Stimulated activated memory B cell treated with anti-CD40 and anti-IgM and Interleukin-4, amounts not matched to agents 10 μg/mL and 1 μg/mL and 100 μg/mL, for 72 hours (primary cell): ENCODE data around the gene AHI1.
"Not testable (repeated sequence)": the region's sequence is repeated elsewhere in the genome, so short reads cannot be mapped to it uniquely, and the experiment has no call there.

Experiments
- ATAC-seq: fragments of 150-1000 bp; cut with Tn5 transposase; 2 replicates; pipeline ENCODE4 v1.10.0; 2021
- H3K27ac Mint-ChIP-seq: one replicate; pipeline ENCODE4 v1.8.0; 2022; ENCODE audit warnings: mild to moderate bottlenecking, mixed read lengths
- H3K27me3 Mint-ChIP-seq: one replicate; pipeline ENCODE4 v1.8.0; 2022; ENCODE audit warnings: mixed read lengths
- H3K36me3 Mint-ChIP-seq: one replicate; pipeline ENCODE4 v1.8.0; 2022; ENCODE audit warnings: mixed read lengths
- H3K4me1 Mint-ChIP-seq: one replicate; pipeline ENCODE4 v1.8.0; 2022; ENCODE audit warnings: mixed read lengths
- H3K4me3 Mint-ChIP-seq: one replicate; pipeline ENCODE4 v1.8.0; 2022; ENCODE audit warnings: mild to moderate bottlenecking, moderate library complexity, mixed read lengths
- H3K9me3 Mint-ChIP-seq: one replicate; pipeline ENCODE4 v1.8.0; 2022; ENCODE audit warnings: mixed read lengths

The AHI1 gene

GRCh38 chr6:135397172-135397952 is 100.2 kb downstream of the AHI1 start:
- no peaks in the 10 kb centered on the region for H3K9me3 Mint-ChIP-seq
- H3K27ac Mint-ChIP-seq, result no peak overlapping the region
- no peaks in the 10 kb centered on the region for H3K4me1 Mint-ChIP-seq
- ATAC-seq, result no peak
- H3K27me3 Mint-ChIP-seq, result no peaks in the 10 kb centered on the region
- H3K36me3 Mint-ChIP-seq, result peaks cover 15% of the 10 kb centered on the region
- no peak overlapping the region for H3K4me3 Mint-ChIP-seq

- H3K36me3 Mint-ChIP-seq, result peaks cover 8% of the 10 kb centered on the region
- H3K4me3 Mint-ChIP-seq, result no peak overlapping the region
- ATAC-seq, result no peak
- H3K9me3 Mint-ChIP-seq, result no peaks in the 10 kb centered on the region
- no peaks in the 10 kb centered on the region for H3K4me1 Mint-ChIP-seq
- no peaks in the 10 kb centered on the region for H3K27me3 Mint-ChIP-seq
- H3K27ac Mint-ChIP-seq, result no peak overlapping the region
Measured at GRCh38 chr6:135395136-135395535, 102.4 kb downstream of the AHI1 start.

DNA sequence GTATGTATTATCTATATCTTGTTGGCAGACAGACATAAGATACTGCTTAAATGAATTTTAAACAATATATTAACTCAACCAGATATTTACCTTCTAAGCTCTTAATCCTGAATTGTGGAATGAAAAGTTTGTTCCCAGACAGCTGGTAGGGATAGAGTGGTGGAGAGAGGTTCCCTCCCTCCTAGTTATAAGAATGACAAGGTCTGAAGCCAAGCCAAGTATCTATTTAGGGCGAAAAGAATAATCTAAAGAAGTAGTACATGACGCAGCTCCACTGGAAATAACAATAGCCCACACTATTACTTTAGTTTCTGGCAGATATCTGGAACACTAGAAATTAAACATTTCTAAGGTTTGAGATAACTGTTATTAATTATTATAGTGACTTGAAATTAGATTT is 104.3 kb downstream of the AHI1 start:
- no peaks in the 10 kb centered on the region for H3K9me3 Mint-ChIP-seq
- H3K27ac Mint-ChIP-seq, result no peak overlapping the region
- H3K4me3 Mint-ChIP-seq, result no peak overlapping the region
- no peaks in the 10 kb centered on the region for H3K4me1 Mint-ChIP-seq
- ATAC-seq, result no peak
- H3K36me3 Mint-ChIP-seq, result peaks cover 13% of the 10 kb centered on the region
- H3K27me3 Mint-ChIP-seq, result no peaks in the 10 kb centered on the region

DNA sequence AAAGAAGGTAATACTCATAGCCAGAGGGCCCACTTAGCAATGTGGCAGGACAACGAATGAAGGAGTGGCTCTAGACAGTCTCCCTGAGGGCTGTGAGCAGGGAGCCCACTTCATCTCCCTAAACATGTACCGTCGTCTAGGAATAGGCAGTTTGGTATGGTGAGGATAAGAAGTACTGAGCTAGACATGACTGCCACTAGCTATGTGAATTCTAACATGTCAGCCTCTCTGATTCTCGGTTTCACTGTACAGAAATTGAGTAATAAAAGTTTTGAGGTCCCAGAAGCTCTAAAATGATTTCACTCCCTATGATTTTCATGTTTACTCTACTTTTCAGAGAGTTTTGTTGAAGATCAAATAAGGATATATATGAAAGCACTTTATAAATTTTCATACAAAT is 107.1 kb downstream of the AHI1 start:
- no peaks in the 10 kb centered on the region for H3K4me1 Mint-ChIP-seq
- no peak overlapping the region for H3K4me3 Mint-ChIP-seq
- peaks cover 17% of the 10 kb centered on the region for H3K36me3 Mint-ChIP-seq
- H3K27ac Mint-ChIP-seq, result no peak overlapping the region
- H3K9me3 Mint-ChIP-seq, result no peaks in the 10 kb centered on the region
- no peak for ATAC-seq
- no peaks in the 10 kb centered on the region for H3K27me3 Mint-ChIP-seq

DNA sequence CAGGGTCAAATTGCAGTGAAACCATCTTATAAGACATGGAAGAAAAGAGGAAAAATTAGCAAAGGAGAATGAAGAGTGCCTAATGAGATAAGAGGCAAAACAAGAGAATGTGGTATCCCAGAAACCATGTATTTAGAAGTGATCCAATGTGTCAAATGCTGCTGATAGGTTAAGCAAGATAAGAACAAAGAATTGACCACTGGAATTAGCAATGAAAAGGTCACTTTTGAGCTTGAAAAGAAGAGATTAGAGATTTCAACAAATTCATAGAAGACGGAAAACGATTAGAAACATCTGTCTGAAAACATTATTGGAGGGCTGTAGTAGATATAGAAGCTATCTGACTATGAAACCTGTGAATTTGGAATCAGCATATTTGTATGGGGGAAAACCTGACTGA is 112.2 kb downstream of the AHI1 start:
- Mint-ChIP-seq H3K4me3 (no peak overlapping the region), H3K9me3 (no peaks in the 10 kb centered on the region), H3K27ac (no peak overlapping the region), H3K27me3 (no peaks in the 10 kb centered on the region), H3K36me3 (peaks cover 9% of the 10 kb centered on the region), H3K4me1 (no peaks in the 10 kb centered on the region)
- no peak for ATAC-seq

GRCh38 chr6:135383766-135384165 is 113.8 kb downstream of the AHI1 start:
- ATAC-seq, result no peak
- H3K4me3 Mint-ChIP-seq, result no peak overlapping the region
- no peaks in the 10 kb centered on the region for H3K9me3 Mint-ChIP-seq
- no peaks in the 10 kb centered on the region for H3K27me3 Mint-ChIP-seq
- no peaks in the 10 kb centered on the region for H3K4me1 Mint-ChIP-seq
- H3K36me3 Mint-ChIP-seq, result peaks cover 7% of the 10 kb centered on the region
- H3K27ac Mint-ChIP-seq, result no peak overlapping the region

DNA sequence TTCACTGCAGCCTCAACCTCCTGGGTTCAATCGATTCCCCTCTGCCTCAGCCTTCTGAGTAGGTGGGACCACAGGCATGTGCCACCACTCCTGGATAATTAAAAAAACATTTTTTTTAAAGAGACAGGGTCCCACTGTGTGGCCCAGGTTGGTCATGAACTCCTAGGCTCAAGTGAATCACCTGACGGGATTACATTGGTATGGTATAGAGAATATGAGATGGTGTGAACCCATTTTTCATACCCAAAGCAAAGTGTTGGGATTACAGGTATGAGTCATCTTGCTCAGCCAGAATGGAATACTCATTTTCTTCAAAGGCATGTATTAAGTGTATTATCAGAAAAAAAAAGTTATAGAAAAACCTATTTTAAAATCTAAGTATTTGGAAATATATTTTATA is 114.2 kb downstream of the AHI1 start:
- no peak for ATAC-seq
- no peaks in the 10 kb centered on the region for H3K9me3 Mint-ChIP-seq
- H3K36me3 Mint-ChIP-seq, result peaks cover 4% of the 10 kb centered on the region
- no peaks in the 10 kb centered on the region for H3K4me1 Mint-ChIP-seq
- H3K27ac Mint-ChIP-seq, result no peak overlapping the region
- H3K4me3 Mint-ChIP-seq, result no peak overlapping the region
- no peaks in the 10 kb centered on the region for H3K27me3 Mint-ChIP-seq

DNA sequence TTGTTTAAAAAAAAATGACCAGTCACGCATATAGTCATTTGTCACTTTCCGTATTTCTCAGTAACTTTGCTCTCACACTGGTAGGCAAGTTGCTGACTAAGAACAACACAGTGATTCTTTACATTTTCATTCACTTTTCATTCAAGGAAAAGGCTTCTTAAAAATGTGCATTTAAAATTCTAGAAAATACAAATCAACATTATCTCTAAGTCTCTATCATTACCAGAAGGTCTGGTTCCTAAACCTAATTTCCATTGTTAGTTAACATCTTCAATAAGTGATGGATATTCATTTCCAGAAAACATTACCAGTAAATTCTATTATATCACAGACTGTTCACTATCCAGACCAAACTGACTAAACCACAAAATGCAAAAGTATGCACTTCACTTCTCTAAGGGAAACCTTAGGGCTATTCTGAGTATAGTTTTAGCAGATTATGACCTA is 115.3 kb downstream of the AHI1 start:
- H3K36me3 Mint-ChIP-seq, result no peaks in the 10 kb centered on the region
- no peak overlapping the region for H3K27ac Mint-ChIP-seq
- no peak overlapping the region for H3K4me3 Mint-ChIP-seq
- H3K9me3 Mint-ChIP-seq, result no peaks in the 10 kb centered on the region
- no peak for ATAC-seq
- no peaks in the 10 kb centered on the region for H3K4me1 Mint-ChIP-seq
- no peaks in the 10 kb centered on the region for H3K27me3 Mint-ChIP-seq

DNA sequence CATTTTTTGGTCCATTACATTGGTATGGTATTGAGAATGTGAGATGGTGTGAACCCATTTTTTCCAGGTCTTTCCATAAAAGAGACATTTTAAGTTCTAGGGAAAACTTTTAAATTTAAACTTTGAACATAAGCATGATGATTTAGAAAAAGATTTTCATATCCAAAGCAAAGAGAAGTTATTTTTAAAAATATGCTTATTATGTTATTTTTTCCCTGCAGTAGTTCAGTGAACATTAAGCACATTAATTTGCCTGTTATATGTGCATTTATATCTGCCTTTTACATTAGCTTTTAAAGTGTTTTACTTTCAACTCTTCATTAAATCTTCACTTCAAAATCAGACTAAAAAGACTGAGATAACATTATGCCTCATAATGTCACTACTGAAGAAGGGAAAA is 116.7 kb downstream of the AHI1 start:
- ATAC-seq, result no peak
- Mint-ChIP-seq H3K27me3 (no peaks in the 10 kb centered on the region), H3K27ac (no peak overlapping the region), H3K9me3 (no peaks in the 10 kb centered on the region), H3K4me1 (no peaks in the 10 kb centered on the region), H3K36me3 (no peaks in the 10 kb centered on the region), H3K4me3 (no peak overlapping the region)

DNA sequence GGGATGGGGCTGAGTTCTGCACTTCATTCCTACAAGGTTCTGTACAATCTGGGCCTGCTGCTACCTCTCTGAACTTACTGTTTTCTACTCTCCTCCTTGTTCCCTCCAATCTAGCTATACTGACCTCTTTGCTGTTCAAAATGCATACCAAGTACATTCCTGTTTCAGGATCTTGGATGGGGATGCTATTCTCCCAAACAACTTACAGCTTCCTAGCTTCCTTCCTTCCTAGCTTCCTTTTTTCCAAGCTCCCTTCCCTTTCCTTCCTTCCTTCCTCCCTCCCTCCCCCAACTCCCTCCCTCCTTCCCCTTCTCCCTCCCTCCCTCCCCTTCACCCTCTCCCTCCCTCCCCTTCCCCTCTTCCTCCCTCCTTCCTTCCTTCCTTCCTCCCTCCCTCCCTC is 117.9 kb downstream of the AHI1 start:
- no peaks in the 10 kb centered on the region for H3K4me1 Mint-ChIP-seq
- H3K4me3 Mint-ChIP-seq, result no peak overlapping the region
- no peaks in the 10 kb centered on the region for H3K9me3 Mint-ChIP-seq
- no peak overlapping the region for H3K27ac Mint-ChIP-seq
- H3K27me3 Mint-ChIP-seq, result no peaks in the 10 kb centered on the region
- no peaks in the 10 kb centered on the region for H3K36me3 Mint-ChIP-seq
- ATAC-seq, result no peak

GRCh38 chr6:135372758-135373157 is 124.8 kb downstream of the AHI1 start:
- ATAC-seq, result no peak
- H3K4me1 Mint-ChIP-seq, result no peaks in the 10 kb centered on the region
- peaks cover 38% of the 10 kb centered on the region for H3K36me3 Mint-ChIP-seq
- no peaks in the 10 kb centered on the region for H3K27me3 Mint-ChIP-seq
- no peak overlapping the region for H3K27ac Mint-ChIP-seq
- H3K9me3 Mint-ChIP-seq, result peaks cover 12% of the 10 kb centered on the region
- H3K4me3 Mint-ChIP-seq, result no peak overlapping the region

GRCh38 chr6:135363622-135364021 is 133.9 kb downstream of the AHI1 start:
- not testable (repeated sequence) for H3K27ac Mint-ChIP-seq, H3K4me1 Mint-ChIP-seq, ATAC-seq, H3K27me3 Mint-ChIP-seq, H3K4me3 Mint-ChIP-seq
- H3K36me3 Mint-ChIP-seq, result peaks cover 23% of the 10 kb centered on the region
- H3K9me3 Mint-ChIP-seq, result peaks cover 28% of the 10 kb centered on the region

DNA sequence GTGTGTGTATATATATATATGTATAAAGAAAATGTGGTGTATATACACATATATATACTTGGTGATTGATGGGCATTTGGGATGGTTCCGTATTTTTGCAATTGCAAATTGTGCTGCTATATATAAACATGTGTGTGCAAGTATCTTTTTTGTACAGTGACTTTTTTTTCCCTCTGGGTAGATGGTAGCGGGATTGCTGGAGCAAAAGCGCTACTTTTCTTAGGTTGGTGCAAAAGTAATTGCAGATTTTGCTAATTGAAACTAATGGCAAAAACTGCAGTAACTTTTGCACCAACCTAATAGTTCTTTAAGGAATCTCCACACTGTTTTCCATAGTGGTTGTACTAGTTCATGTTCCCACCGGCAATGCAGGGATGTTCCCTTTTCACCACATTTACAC is 135.4 kb downstream of the AHI1 start:
- no peaks in the 10 kb centered on the region for H3K4me1 Mint-ChIP-seq
- H3K27me3 Mint-ChIP-seq, result no peaks in the 10 kb centered on the region
- no peak overlapping the region for H3K4me3 Mint-ChIP-seq
- H3K27ac Mint-ChIP-seq, result no peak overlapping the region
- H3K36me3 Mint-ChIP-seq, result peaks cover 10% of the 10 kb centered on the region
- ATAC-seq, result no peak
- peaks cover 21% of the 10 kb centered on the region for H3K9me3 Mint-ChIP-seq

DNA sequence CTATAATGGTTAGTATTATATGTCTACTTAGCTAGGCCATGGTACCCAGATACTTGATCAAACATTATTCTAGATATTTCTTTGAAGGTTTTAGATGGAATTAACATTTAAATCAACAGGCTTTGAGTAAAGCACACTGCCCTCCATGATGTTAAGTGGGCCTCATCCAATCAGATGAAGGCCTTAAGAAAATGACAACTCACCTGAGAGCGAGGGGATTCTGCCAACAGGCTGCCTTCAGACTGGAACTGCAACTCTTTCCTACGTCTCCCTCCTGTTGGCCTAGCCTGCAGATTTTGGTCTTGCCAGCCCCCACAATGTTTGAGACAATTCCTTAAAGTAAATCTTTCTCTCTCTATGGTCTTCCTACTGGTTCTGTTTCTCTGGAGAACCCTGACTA is 137.3 kb downstream of the AHI1 start:
- Mint-ChIP-seq H3K27me3 (no peaks in the 10 kb centered on the region), H3K27ac (no peak overlapping the region), H3K36me3 (peaks cover 7% of the 10 kb centered on the region), H3K4me3 (no peak overlapping the region), H3K4me1 (no peaks in the 10 kb centered on the region), H3K9me3 (peaks cover 10% of the 10 kb centered on the region)
- ATAC-seq, result no peak

DNA sequence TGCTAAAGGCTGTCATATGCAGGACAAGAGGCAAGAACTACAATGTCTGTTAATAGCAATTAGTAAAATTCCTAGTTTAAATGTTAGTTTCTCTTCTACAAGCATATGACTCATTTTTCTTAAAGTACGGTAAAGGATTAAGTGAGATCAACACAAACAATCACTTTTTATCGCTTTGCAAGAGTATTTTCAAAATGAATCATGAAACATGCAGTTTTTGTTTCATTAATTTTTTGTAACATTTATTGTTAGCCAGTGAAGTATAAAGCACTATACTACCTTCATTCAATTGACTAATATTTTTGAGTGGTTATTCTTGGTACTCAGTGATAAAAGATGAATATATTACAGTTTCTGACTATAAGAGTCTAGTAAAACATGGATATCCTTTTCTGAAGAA is 138.6 kb downstream of the AHI1 start:
- Mint-ChIP-seq H3K4me1 (no peaks in the 10 kb centered on the region), H3K36me3 (no peaks in the 10 kb centered on the region), H3K27ac (no peak overlapping the region), H3K4me3 (no peak overlapping the region), H3K9me3 (peaks cover 3% of the 10 kb centered on the region), H3K27me3 (no peaks in the 10 kb centered on the region)
- no peak for ATAC-seq

GRCh38 chr6:135358251-135358821 is 139.2 kb downstream of the AHI1 start:
- Mint-ChIP-seq H3K36me3 (no peaks in the 10 kb centered on the region), H3K27me3 (no peaks in the 10 kb centered on the region), H3K27ac (no peak overlapping the region), H3K4me1 (no peaks in the 10 kb centered on the region), H3K9me3 (peaks cover 3% of the 10 kb centered on the region), H3K4me3 (no peak overlapping the region)
- ATAC-seq, result no peak
